ELF-1 (cell line): ENCODE data around the gene NDST3.
"Not testable (repeated sequence)": the region's sequence is repeated elsewhere in the genome, so short reads cannot be mapped to it uniquely, and the experiment has no call there.

Experiments
- DNase-seq: peaks from one replicate; pipeline ENCODE4 v3.0.0-alpha.2; 2016; ENCODE audit warnings: low read depth, low spot score

NDST3 gene

GRCh38 chr4:118270492-118270891 is 236.2 kb downstream of the NDST3 start:
- DNase-seq: no peak

GRCh38 chr4:118271788-118272187 is 237.5 kb downstream of the NDST3 start:
- no peak for DNase-seq

GRCh38 chr4:118273642-118274041 is 239.4 kb downstream of the NDST3 start:
- DNase-seq: no peak

GRCh38 chr4:118276580-118276979 is 242.3 kb downstream of the NDST3 start:
- no peak for DNase-seq

- peak; percentile 34 for DNase-seq
These were observed 243.0 kb downstream of the NDST3 start for GRCh38 chr4:118277243-118277642.

- peak; percentile 97 for DNase-seq
These were observed 244.4 kb downstream of the NDST3 start for GRCh38 chr4:118278473-118279274.

GRCh38 chr4:118279328-118279727 is 245.0 kb downstream of the NDST3 start:
- DNase-seq: no peak

- DNase-seq: no peak
These were observed 245.7 kb downstream of the NDST3 start for GRCh38 chr4:118279920-118280432.

- peak; percentile 28 for DNase-seq
These were observed 246.4 kb downstream of the NDST3 start for GRCh38 chr4:118280501-118281218.

- DNase-seq: peak; percentile 24
These were observed 247.5 kb downstream of the NDST3 start for GRCh38 chr4:118281611-118282442.

- DNase-seq: no peak
These were observed 248.4 kb downstream of the NDST3 start for GRCh38 chr4:118282692-118283091.

GRCh38 chr4:118284169-118284568 is 249.9 kb downstream of the NDST3 start:
- no peak for DNase-seq

- DNase-seq: no peak
These were observed 251.6 kb downstream of the NDST3 start for GRCh38 chr4:118285931-118286330.

- DNase-seq: no peak
These were observed 252.4 kb downstream of the NDST3 start for GRCh38 chr4:118286685-118287084.

GRCh38 chr4:118287711-118288451 is 253.6 kb downstream of the NDST3 start:
- DNase-seq: no peak

GRCh38 chr4:118289794-118290193 is 255.5 kb downstream of the NDST3 start:
- no peak for DNase-seq

- DNase-seq: no peak
These were observed 256.7 kb downstream of the NDST3 start for GRCh38 chr4:118290951-118291350.

- DNase-seq: no peak
These were observed 262.4 kb downstream of the NDST3 start for GRCh38 chr4:118296729-118297128.

GRCh38 chr4:118299619-118300018 is 265.3 kb downstream of the NDST3 start:
- not testable (repeated sequence) for DNase-seq

GRCh38 chr4:118307643-118308042 is 273.4 kb downstream of the NDST3 start:
- peak; percentile 14 for DNase-seq
